ENCODE measurements around the gene PAM.

The PAM gene

DNA sequence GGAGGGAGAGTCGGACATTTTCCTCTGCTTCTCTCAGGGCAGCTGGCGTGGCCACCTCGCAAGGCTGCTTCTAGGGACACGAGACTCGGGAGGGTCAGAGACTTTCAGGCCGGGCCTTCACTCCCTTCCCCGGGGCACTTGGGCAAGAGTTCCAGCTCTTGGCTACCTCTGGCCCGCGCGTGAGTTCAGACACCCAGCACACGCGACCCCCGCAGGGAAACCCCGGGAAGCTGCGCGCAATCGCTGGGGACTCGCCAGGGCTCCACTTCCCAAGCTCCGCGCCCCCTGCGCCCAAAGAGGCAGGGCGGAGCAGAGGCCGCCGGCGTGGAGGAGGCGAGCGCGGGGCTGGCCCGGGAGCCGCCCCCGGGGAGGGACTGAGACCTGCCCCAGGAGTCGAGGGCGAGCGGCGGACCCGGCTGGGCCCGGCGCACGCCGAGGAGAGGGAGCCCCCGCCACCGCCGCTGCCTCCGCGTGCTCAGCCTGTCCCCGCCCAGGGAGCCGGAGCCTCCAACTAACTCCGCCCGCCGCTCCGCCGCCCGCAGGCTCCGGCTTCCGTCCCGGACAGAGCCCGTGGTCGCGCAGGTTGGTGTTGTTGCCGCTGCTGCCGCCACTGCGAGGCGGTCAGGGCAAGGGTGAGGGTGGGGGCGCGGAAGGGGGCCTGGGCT, at the start of gene PAM:
Gene PAM, plus strand, starts transcription at position 539 of the 665 bp plus-strand sequence. CDS start 110,891 bp downstream, outside the sequence.
- ATAC-seq (ENCODE audit: low read depth) (peak; percentile 87), DNase-seq (ENCODE audit: low spot score) (peak; percentile 78)
- peaks cover 9% of the 10 kb centered on the region for H3K4me1 ChIP-seq (ENCODE audit: insufficient read depth, poor library complexity, severe bottlenecking)
- H3K9me3 ChIP-seq (ENCODE audit: severe bottlenecking): no peaks in the 10 kb centered on the region
- peak within 1 kb of the TSS; percentile 50 for H3K4me3 ChIP-seq (ENCODE audit: severe bottlenecking)
- H3K36me3 ChIP-seq (ENCODE audit: low read depth): no peaks in the 10 kb centered on the region
- TF ChIP-seq, protein P1, sequence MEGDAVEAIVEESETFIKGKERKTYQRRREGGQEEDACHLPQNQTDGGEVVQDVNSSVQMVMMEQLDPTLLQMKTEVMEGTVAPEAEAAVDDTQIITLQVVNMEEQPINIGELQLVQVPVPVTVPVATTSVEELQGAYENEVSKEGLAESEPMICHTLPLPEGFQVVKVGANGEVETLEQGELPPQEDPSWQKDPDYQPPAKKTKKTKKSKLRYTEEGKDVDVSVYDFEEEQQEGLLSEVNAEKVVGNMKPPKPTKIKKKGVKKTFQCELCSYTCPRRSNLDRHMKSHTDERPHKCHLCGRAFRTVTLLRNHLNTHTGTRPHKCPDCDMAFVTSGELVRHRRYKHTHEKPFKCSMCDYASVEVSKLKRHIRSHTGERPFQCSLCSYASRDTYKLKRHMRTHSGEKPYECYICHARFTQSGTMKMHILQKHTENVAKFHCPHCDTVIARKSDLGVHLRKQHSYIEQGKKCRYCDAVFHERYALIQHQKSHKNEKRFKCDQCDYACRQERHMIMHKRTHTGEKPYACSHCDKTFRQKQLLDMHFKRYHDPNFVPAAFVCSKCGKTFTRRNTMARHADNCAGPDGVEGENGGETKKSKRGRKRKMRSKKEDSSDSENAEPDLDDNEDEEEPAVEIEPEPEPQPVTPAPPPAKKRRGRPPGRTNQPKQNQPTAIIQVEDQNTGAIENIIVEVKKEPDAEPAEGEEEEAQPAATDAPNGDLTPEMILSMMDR (IDR thresholded peaks at IDR 0.05; ENCODE audit: poor library complexity, severe bottlenecking): no peak
- no peaks in the 10 kb centered on the region for H3K27me3 ChIP-seq (ENCODE audit: insufficient read depth, poor library complexity, severe bottlenecking)
- H3K27ac ChIP-seq (ENCODE audit: poor library complexity, severe bottlenecking): peak within 1 kb of the TSS; percentile 70

DNA sequence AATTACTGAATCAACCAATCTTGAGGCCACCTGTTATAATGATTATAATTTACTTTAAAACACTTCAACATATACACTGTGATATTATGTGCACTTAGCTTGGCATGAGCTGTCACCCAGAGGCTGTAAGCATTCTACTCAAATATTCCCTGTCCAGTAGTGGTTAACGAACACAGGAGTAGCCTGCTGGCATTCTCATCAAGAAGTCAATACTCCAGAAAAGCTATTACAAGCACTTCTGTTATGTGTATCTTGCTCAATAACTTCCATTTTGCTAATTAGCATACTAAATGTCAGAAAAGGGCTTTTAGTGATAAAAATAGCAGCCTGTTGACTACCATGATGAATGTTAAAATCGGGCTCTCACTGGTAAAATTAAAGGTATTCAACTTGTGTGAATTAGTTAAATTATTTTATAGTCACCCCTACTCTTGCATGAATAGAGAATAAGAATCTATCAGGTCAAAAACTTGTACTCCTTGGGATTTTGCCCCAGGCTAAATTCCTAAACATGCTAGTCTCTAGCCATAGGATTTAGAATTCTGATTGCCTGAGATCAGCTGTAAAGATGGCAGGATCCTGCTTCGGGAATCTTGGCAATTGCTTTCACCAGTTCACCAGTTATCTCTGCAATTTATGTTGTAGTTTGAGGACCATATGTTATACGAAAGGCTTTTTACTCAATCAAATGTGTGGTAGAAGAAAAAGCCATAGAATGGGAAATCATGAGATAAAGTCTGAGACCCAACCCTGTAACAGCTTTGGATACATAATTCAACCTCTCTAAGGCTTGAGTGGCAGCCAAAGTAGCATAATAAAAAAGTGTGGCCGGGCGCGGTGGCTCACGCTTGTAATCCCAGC, 43.4 kb upstream of the PAM start:
- ATAC-seq (ENCODE audit: low read depth) (peak; percentile 26; the same call in 1 of the 3 replicates), DNase-seq (ENCODE audit: low spot score) (no peak)
- TF ChIP-seq, protein P1 (IDR thresholded peaks at IDR 0.05; ENCODE audit: poor library complexity, severe bottlenecking): no peak
- Histone ChIP-seq H3K36me3 (ENCODE audit: low read depth) (no peaks in the 10 kb centered on the region), H3K4me3 (ENCODE audit: severe bottlenecking) (no peak overlapping the region), H3K9me3 (ENCODE audit: severe bottlenecking) (no peaks in the 10 kb centered on the region), H3K27me3 (ENCODE audit: insufficient read depth, poor library complexity, severe bottlenecking) (no peaks in the 10 kb centered on the region), H3K4me1 (ENCODE audit: insufficient read depth, poor library complexity, severe bottlenecking) (peaks cover 11% of the 10 kb centered on the region), H3K27ac (ENCODE audit: poor library complexity, severe bottlenecking) (no peak overlapping the region)

DNA sequence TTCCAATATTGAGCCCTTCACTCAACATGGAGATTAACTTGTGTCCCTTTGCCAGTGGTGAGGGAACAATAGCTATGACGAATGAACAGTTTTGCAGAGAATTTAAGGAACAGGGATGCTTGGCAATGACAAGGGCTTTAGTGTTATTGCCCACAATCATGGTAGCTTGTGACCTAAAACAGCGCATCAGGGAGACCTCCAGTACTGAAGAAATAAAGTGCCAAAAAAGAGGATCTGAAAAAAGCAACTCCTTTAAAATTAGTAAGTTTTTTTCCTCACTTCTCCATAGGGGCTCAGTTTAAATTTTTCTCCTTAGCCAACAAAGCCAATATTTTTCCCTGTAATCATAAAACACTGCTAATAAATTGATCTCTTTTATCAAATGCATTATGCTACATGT, 41.8 kb upstream of the PAM start:
- Histone ChIP-seq H3K27ac (ENCODE audit: poor library complexity, severe bottlenecking) (no peak overlapping the region), H3K9me3 (ENCODE audit: severe bottlenecking) (no peaks in the 10 kb centered on the region), H3K4me1 (ENCODE audit: insufficient read depth, poor library complexity, severe bottlenecking) (peaks cover 14% of the 10 kb centered on the region), H3K4me3 (ENCODE audit: severe bottlenecking) (no peak overlapping the region), H3K36me3 (ENCODE audit: low read depth) (no peaks in the 10 kb centered on the region), H3K27me3 (ENCODE audit: insufficient read depth, poor library complexity, severe bottlenecking) (no peaks in the 10 kb centered on the region)
- ATAC-seq (ENCODE audit: low read depth): no peak
- TF ChIP-seq, protein P1 (IDR thresholded peaks at IDR 0.05; ENCODE audit: poor library complexity, severe bottlenecking): no peak
- DNase-seq (ENCODE audit: low spot score): no peak

DNA sequence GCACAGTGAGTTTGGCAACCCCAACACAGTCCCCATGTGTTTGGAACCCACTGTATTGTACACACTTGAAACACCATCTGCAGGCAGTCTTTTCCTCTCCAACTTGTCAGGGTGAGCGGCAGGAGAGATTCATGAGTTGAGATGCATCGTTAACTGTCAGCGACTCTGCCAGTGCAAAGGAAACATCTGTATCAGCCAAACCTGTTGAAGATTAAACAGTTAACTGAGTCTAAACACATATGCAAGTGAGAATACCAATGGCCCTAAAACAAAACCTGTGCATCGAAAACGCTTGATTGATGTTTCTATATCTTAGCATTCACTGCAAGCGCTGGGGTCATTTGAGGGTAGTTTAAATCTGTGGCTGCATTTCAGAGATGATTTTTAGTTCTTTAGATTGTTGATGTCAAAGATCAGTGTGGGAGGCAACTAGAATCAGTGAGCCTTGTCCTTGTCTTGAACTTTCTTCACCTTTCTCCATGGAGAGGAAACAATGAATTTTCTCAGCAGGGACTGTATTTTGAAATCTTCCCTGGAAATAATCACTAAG, 41.3 kb upstream of the PAM start:
- Histone ChIP-seq H3K27ac (ENCODE audit: poor library complexity, severe bottlenecking) (peak overlapping the region; percentile 44), H3K4me1 (ENCODE audit: insufficient read depth, poor library complexity, severe bottlenecking) (peaks cover 19% of the 10 kb centered on the region), H3K36me3 (ENCODE audit: low read depth) (no peaks in the 10 kb centered on the region), H3K4me3 (ENCODE audit: severe bottlenecking) (no peak overlapping the region), H3K27me3 (ENCODE audit: insufficient read depth, poor library complexity, severe bottlenecking) (no peaks in the 10 kb centered on the region), H3K9me3 (ENCODE audit: severe bottlenecking) (no peaks in the 10 kb centered on the region)
- no peak for DNase-seq (ENCODE audit: low spot score)
- no peak for ATAC-seq (ENCODE audit: low read depth)
- TF ChIP-seq, protein P1 (IDR thresholded peaks at IDR 0.05; ENCODE audit: poor library complexity, severe bottlenecking): no peak
